Lower leg skin (tissue), 3 donors: Measurements from ENCODE around the gene PCDH11X.
"Not testable (repeated sequence)": the region's sequence is repeated elsewhere in the genome, so short reads cannot be mapped to it uniquely, and the experiment has no call there.

ENCODE experiments used
- CTCF ChIP-seq, 3 donors: fragments of 450-650 bp; IDR thresholded peaks; one replicate each; pipeline ENCODE4 v1.5.1; 2016; ENCODE audit warnings: antibody characterized with exemption in 3 of 3, mild to moderate bottlenecking in 3 of 3, moderate library complexity in 2 of 3
- POLR2A ChIP-seq, 2 donors: fragments of 450-650 bp; IDR thresholded peaks; one replicate each; pipeline ENCODE4 v1.6.1; 2016 to 2017; ENCODE audit warnings: antibody characterized with exemption in 2 of 2, mild to moderate bottlenecking in 1 of 2, moderate library complexity in 1 of 2

- not testable (repeated sequence) for TF ChIP-seq CTCF, POLR2A (IDR thresholded peaks at IDR 0.05)
Observed at GRCh38 chrX:91817537-91817936, 38.4 kb downstream of the PCDH11X start.
